NOMO-1 treated with DMSO at 0.1 percent for 48 hours (cell line): ENCODE data around the gene SPATA18.
"Not testable (repeated sequence)": the region's sequence is repeated elsewhere in the genome, so short reads cannot be mapped to it uniquely, and the experiment has no call there.

Experiments used
- DNase-seq: peaks from one replicate; lab custom pipeline; 2025; ENCODE audit not compliant: unreplicated experiment; lab: John Stamatoyannopoulos, UW

SPATA18 gene

DNA sequence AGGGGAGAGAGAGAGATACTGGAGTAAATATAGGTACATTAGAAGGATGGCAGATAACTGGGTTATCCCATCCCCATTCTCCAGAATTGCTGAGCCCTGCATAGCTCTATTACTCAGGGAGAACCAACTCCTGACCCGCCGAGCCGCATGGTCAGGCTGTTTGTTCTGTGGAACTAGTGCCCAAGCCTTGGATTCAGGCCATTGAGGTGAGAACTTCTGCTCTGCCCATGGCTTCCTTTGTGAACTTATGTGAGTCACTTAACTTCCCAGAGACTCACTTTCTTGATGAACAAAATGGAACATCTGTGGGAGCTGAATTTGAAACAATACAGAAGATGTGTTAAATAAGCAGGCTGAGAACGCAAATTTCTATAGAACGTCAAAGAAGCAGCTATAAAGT is 54.2 kb downstream of the SPATA18 start:
- no peak for DNase-seq

DNA sequence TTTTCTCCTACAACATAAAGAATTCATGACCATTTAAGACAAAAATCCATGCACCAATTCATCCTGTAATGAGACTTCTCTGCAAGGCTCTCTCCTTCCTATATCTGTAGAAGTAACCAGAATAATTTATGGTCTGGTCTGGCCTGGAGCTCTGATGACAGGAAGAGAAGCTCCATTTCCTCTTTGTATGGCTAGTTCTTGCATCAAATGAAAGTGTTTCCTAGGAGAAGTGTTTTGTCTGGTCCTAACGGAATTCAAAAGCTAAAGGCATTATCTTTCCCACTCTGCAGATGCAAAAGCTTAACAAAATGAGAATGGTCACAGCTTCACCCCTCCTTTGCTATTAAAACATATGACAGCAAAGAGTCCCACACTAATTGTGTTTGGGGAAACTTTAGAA is 55.1 kb downstream of the SPATA18 start:
- peak; percentile 89 for DNase-seq

DNA sequence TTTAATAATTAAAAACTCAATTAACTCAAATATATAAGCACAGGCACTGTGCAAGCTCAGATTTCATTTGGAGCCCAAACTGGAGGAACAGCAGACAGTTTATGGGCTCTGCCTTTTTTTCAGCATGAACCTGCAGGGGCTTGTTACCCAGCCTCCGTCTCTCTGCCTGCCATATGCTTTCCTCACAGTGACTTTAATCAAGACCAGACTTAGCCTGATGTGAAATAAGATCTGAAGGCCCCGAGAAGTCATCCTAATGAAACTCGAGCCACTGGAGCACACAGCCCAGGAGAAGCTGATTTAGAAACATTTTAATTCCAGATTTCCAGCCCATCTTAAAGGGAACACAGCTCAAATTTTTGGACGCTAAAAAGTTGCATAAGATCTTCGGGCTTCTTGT is 55.6 kb downstream of the SPATA18 start:
- DNase-seq = no peak

DNA sequence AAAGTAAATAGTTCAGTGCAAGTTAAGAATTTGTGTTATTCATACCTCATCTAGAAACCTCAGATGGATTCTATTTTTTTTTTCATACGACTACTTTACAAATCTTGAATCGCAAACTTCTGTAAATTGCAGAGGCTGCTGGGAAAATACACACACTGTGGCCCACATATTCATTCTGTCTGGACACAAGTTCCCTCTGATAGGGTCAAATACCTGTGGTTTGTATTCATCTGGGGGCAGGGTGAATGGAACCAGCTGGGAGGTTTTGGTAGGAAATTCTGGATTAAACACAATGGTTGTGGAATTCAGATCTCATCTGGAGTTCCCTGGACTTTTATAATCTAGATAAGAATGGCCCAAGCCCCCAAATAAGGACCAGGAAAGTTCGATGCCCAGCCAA is 56.2 kb downstream of the SPATA18 start:
- DNase-seq = no peak

DNA sequence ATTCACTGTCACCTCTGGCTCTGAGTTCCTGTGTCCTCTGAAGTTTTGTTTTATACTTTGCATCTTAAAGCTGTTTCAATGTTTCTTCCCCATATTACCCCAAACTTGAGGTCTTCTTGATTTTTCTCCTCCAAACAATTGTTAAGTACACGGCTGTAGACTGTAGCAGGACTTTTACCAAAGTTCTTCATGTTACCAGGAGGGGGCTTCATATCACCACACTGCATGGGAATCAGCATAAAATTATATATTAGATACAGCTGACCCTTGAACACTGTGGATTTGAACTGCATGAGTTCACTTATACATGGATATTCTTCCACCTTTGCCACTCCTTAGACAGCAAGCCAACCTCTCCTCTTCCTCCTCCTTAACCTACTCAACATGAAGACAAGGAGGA is 56.6 kb downstream of the SPATA18 start:
- DNase-seq = no peak

DNA sequence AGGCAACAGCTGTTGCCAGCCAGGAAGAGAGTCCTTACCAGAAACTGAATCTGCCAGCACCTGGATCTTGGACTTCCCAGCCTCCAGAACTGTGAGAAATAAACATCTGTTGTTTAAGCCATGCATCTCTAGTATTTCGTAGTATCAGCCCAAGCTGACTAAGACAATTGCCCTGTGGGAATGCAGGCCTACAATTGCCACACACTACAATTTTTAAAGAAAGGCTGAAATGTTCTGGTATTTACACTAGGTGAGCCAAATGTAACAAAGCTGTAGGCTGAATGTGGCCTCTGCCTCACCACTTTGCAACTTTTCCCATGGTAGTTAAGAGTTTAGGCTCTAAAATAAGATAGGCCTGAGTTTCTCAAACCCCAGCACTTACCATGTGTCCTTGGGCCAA is 59.1 kb downstream of the SPATA18 start:
- DNase-seq = no peak

DNA sequence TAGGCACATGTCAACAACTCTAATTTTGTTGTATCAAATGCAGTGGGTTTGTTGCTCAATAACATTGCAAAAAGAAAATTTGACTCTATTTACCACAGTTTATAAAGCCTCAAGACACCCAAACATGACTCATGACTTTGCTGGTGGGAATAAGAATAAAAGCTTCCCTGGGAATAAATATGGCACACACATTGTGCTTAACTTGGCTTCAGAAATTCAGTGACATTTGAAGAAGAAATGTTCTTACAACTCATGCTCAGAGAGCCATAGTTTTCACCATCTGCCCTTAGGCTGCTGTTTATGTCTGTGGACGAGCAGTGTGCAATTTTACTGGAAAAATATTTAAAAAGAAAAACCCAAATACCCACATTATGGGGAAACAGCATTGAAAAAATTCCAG is 60.9 kb downstream of the SPATA18 start:
- DNase-seq = no peak

DNA sequence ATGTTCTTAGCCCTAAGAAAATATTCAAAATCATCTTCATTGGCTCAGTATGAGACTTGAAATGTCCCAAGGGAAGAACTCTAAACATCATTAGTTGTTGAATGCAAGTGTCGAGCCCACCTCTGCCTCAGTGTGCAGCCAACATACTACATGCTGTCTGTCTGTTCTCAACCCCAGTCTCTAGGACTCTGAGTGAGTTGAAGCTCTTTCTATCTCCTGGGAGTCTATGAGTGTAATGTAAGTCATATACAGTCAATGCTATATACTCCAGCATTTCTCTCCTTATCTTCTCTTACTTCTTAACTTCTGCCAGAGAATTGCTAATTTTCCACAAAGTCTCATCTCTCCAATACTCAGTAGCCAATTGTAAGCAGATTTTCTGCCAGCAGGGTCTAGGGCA is 61.3 kb downstream of the SPATA18 start:
- DNase-seq = no peak

DNA sequence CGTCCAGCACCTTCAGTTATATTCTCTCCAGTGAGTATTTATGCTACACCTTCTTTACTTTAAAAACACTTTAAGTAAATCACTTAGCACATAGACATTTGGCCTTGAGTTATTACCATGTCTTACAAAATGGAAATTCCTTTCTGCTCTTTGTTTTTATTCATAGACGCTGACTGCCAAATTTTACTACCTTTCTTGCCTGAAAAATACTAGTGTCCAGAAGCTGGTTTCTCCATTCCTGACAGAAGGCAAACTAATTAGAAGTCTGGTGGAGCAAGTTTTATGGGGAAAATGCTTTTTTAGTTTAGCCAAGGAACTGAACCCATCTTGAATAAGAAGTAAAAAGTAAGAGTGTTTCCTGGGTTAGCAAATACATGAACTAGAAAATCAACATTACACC is 65.5 kb downstream of the SPATA18 start:
- no peak for DNase-seq

DNA sequence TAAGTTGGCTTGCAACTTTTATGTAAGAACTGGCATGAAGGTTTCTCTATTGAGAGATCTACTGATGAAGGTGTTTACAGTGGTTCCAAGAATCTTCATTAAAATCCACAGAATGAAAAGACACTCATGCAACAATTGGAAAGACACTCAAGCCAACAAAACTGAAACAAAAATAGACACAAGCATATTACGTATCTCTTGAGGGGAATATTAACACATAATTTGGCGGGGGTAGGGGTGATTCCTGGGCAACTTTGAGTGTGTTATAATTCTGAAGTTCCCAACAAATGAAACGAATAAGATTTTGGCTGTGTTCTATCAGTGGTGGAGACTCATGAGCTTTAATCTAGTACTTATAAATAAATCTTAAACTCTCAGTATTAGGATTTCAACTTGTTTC is 75.1 kb downstream of the SPATA18 start:
- no peak for DNase-seq

DNA sequence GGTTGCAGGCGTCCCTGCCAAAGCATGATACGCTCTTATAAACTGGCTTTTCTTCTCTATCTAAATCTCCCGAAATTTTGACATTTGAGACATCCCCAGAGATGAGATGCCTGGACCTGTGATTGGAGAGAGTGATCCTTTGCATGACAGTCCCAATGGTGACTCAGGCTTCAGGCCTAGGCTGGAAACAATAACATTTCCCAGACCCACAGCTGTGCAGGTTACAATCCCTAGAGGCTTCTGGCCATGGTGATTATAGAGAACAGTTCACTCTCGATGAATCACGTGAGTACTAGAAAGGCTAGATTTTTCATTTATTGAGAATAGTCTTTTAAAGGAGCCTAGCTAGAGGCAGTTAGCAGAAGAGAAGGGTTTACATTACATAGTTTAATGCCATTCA is 75.9 kb downstream of the SPATA18 start:
- DNase-seq = no peak

DNA sequence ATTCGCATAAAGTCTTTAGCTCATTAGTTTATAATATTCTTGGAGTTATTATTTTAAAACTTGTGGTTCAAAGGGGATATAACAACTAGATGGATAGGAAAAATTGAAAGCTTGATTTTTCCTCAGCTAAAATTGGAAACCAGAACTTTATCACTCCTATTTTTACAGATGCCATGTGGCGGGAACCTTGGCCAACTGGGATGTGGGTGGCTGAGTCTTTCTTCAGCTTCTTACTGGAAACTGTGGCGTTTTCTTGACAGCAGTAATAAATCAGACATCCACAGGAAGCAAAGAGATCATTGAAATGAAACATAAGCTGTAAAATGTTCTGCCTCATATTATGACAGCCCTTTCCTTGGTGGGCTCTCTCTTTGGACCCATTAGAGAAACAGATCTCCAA is 84.1 kb downstream of the SPATA18 start:
- no peak for DNase-seq

DNA sequence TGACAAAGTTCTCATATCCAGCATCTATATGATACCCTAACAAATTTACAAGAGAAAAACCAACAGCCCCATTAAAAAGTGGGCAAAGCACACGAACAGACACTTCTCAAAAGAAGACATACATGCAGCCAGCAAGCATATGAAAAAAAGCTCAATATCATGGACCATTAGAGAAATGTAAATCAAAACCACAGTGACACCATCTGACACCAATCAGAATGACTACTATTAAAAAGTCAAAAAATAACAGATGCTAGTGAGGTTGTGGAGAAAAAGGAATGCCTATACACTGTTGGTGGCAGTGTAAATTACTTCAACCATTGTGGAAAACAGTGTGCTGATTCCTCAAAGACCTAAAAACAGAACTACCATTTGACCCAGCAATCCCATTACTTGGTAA is 86.0 kb downstream of the SPATA18 start:
- not testable (repeated sequence) for DNase-seq

DNA sequence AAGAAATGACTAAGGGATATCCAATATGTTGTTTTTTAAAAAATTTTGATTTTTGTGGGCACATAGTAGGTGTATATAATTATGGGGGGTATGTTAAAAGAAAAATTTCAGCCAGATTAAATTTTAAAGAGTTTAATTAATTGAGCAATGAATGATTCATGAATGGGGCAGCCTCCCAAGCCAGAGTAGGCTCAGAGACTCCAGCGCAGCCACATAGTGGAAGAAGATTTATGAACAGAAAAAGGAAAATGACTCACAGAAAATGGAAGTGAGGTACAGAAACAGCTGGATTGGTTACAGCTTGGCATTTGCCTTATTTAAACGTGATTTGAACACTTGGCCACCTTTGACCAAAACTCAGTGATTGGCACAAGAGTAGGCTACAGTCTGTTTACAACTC is 91.7 kb downstream of the SPATA18 start:
- DNase-seq = no peak

DNA sequence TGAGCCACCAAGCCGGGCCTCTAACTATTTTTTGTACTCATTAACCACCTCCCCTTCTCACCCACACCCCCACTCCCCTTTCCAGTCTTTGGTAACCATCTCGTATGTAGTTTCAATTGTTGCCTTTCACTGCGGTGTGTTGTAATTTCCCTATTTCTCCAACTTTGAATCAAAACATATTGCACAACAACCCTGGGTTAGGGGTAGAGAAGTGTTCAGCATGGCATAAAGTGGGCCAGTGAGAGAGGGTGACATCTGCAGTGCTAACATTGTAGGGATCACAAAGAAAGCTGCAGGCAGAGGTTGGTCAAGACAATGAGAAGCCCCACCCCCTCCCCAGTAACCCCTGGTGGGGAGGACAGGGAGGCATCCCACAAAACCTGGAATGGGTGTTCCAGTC is 92.7 kb downstream of the SPATA18 start:
- DNase-seq = peak; percentile 66

DNA sequence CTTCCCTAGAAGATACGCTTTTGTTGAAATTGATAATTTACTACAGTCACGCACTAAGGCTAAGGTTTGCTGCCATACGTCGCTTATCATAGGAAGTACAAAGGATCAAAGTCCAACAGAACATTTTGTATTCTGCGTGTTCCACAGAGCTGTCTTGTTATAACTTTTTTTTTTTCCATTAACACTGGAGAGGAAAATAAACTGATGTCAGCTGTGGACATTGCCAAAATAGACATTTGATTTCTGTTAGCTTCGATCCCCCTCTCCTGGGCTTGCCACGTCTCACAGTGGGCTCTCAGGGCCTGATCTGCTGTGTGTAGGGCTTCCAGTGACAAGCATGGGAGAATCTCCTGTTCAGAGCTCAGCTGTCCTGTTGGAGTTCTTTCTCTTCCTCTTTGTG is 93.3 kb downstream of the SPATA18 start:
- DNase-seq = no peak
